H7 (cell line): ENCODE results near the gene RET. TPM values are rescaled to one million over a fixed set of nuclear protein-coding genes. Genes with fewer than 3 reads are reported as not detected.

ENCODE experiments used
- DNase-seq: peaks from one replicate; pipeline ENCODE4 v3.0.0; 2012
- H3K27me3 ChIP-seq: 2 replicates; pipeline ENCODE4 v1.6.0; 2011; ENCODE audit warnings: mild to moderate bottlenecking, low read length; ENCODE audit not compliant: control insufficient read depth, insufficient read depth
- H3K36me3 ChIP-seq: replicated peaks from 2 replicates; pipeline ENCODE4 v1.5.1; 2011; ENCODE audit warnings: low read length; ENCODE audit not compliant: control insufficient read depth, insufficient read depth
- H3K4me3 ChIP-seq: 2 replicates; pipeline ENCODE4 v1.5.1; 2011; ENCODE audit warnings: low read depth, mild to moderate bottlenecking, control low read depth, low read length, moderate library complexity; ENCODE audit not compliant: insufficient read depth
- total RNA-seq: library from RNA; depleted of rRNA; stranded (reverse); fragments of >200 nt; shearing (Covaris generic); gene quantifications from 2 replicates; pipeline ENCODE4 v1.2.3, GENCODE V29; 2014

RET gene
- total RNA-seq, 1 experiment from 2014 or later, result 16.0 TPM

DNA sequence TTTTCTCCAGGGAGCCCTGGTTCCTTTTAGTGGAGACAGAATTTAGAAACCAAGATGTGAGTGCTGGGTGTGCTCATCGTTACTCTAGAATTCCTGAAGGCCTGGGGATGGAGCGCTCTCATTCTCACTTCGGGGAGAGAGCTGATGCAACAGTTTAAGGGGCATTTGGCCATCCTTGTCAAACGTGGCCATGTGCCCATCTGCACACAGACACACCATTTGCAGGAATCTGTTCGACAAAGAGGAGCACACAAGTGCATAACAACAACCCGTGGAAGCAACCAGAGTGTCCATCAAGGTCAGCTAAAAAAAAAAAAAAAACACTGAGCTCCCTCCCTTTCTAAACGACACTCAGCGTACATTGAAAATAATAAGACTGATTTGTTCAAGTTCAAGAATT lies 23.0 kb upstream of the RET start:
- no peak overlapping the region for H3K4me3 ChIP-seq
- DNase-seq, result no peak
- H3K36me3 ChIP-seq, result no peaks in the 10 kb centered on the region
- H3K27me3 ChIP-seq, result no peaks in the 10 kb centered on the region

DNA sequence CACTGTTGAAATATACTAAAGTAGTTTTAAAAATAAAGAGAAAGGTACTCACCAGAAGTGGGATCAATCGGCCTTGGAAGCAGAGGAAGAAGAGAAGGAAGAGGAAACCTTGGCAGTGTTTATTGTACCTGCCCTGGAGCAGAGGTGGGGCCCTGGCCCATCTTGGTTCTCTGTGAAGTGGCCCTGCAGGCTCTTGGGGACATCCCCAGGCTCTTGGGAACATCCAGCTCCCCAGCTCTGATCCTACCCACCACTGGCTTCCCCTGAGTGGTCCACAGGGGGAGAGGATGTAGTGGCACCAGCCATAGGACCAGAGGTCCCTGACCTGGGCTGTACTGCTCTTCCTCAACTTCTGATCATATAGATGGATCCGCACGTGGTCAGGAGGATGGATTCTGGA lies 22.3 kb upstream of the RET start:
- DNase-seq, result no peak
- no peaks in the 10 kb centered on the region for H3K27me3 ChIP-seq
- no peak overlapping the region for H3K4me3 ChIP-seq
- no peaks in the 10 kb centered on the region for H3K36me3 ChIP-seq

DNA sequence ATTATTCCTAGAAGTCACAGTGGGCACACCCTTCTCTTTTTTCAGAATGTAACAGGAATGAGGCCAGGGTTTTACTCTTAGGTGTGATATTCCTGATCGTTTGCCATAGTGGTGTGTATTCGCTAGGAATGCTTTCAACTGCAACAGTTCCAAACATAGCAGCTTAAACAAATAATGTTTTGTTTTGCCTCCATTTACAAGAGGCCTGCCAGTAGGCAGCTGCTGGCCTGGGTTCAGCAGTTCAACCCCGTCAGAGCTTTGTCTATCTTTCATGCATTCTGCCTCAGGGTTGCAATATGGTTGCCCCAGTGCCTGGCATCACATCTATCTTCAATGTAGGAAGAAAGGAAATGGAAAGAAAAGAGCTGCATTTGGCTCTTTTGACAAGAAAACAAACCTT lies 21.7 kb upstream of the RET start:
- no peaks in the 10 kb centered on the region for H3K36me3 ChIP-seq
- H3K27me3 ChIP-seq, result no peaks in the 10 kb centered on the region
- DNase-seq, result no peak
- H3K4me3 ChIP-seq, result no peak overlapping the region

DNA sequence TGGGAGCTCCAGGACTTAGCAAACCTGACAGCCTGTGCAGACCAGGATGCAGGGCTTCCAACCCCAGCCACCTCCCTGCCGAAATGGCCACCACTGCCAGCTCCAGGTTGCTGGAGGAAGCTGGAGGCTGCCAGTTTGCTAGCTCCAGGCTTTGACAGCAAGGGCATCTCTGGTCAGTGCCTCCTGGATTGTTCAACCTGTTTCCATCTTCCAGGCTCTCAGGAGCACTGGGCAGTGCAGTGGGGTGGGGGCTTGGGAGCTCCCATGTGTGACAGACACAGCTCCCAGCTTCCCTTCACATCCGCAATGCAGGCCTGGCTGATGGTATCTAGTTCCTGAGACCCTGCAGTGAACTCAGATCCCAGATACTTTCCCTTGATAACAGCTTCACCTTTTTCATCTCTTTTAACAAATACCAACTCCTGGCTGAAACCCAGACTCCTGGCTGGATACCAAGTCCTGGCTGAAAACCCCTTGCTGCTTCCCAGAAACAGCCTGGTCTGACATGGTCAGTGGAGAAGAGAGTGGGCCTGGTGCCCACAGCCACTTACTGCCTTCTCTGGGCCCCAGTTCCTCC lies 20.8 kb upstream of the RET start:
- no peaks in the 10 kb centered on the region for H3K36me3 ChIP-seq
- no peak overlapping the region for H3K4me3 ChIP-seq
- DNase-seq, result no peak
- no peaks in the 10 kb centered on the region for H3K27me3 ChIP-seq

DNA sequence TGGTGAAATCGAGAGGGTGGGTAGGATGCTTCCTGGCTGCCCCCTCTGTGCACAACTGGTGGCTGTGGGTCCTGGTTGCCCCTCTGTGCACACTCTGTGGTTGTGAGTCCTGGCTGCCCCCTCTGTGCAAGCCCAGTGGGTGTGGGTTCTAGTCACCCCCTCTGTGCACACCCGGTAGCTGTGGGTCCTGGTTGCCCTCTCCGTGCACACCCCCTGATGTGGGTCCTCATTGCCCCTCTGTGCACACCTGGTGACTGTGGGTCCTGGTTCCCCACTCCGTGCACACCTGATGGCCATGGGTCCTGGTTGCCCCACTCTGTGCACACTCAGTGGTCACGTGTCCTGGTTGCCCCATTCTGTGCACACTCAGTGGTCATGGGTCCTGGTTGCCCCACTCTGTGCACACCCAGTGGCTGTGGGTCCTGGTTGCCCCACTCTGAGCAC lies 20.3 kb upstream of the RET start:
- H3K4me3 ChIP-seq, result no peak overlapping the region
- no peaks in the 10 kb centered on the region for H3K36me3 ChIP-seq
- DNase-seq, result no peak
- H3K27me3 ChIP-seq, result no peaks in the 10 kb centered on the region

DNA sequence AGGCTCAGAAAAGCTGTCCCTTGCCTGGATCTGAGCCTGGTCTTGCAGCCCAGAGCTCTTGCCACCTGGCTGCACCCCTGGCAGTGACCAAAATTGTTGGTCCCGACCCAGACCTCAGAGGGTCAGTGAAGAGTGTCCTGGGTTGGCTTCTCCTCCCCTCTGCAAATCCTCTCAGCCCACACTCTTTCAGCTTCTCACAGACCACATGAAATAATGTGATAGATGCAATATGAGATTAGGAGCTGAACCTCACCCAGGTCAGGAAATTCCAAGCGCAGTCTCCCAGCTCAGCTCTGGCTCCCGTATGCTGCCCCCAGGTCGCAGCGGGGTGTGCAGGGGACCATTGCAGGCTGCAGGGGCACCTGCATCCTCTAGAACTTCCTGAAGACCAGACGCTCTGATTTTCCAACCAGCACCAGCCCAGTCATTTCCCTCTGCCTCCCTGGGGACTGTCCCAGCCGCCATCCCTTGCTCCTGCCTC lies 19.6 kb upstream of the RET start:
- no peaks in the 10 kb centered on the region for H3K36me3 ChIP-seq
- no peak for DNase-seq
- no peak overlapping the region for H3K4me3 ChIP-seq
- H3K27me3 ChIP-seq, result no peaks in the 10 kb centered on the region

DNA sequence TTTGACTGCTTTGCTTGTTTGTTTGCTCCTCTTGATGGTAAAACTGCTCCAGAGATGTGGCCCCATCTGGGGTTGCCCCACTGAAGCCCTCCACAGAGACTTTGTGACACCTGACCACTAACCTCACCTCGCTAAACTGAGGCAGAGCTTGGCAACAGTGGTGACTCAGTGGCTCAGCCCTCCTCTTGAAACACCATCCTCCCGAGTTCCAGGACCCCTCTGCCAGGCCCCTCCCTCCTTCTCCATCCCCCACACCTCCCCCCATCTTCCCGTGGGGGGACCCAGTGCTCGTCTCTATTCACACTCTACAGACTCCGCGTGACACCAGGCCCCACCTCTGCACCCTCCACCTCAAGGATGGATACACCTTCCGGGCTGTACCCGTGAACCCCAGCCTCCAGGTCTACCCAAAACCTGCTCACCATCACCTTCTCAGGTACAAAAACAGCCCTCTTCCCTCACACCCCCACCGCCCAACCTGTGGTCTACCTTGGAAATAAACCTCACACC lies 19.0 kb upstream of the RET start:
- H3K36me3 ChIP-seq, result no peaks in the 10 kb centered on the region
- DNase-seq, result no peak
- no peaks in the 10 kb centered on the region for H3K27me3 ChIP-seq
- no peak overlapping the region for H3K4me3 ChIP-seq

DNA sequence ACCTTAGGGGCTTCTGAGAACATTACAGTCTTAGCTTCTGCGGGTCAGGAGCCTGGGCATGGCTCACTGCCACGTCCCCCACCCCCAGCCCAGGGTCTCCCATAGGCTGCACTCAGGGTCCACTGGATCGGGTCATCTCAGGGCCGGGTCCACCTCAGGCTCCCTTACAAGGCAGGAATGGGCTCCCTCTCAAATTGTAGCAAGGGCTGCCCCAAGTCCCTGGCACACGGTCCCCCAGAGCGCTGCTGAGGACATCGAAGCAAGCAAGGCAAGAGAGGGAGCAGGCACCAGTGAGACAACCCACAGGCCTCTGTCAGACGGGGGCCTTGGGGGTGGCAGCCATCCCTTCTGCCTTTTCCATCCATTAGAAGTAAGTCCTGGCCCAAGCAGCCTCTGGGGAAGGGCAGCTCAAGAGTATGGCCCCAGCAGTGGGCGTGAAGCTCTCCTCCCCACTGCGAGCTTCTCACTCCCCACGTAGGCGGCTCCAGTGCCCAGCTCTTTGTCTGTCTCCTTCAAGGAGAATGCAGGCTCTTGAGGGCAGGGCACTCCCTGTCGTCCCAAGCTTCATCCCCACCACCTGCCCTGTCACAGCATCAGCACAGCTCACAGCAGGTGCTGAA lies 18.0 kb upstream of the RET start:
- no peak for DNase-seq
- H3K4me3 ChIP-seq, result no peak overlapping the region
- H3K36me3 ChIP-seq, result no peaks in the 10 kb centered on the region
- no peaks in the 10 kb centered on the region for H3K27me3 ChIP-seq

DNA sequence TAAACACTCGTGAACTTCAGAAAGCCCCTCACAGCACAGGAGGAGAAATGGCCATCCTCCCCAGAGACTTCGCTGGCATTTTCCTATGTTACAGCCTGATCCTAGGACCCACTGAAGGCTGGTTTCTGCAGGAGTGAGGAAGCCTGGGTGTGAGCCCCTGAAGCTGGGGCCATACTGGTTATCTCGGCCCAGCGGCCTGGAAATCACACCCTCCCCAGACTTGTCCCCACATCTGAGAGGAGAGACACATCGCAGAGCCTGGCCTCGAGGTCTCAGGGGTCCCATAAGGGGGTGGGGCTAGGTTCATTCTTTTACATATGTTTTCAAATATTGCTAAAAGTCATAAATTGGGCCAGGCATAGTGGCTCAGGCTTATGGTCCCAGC lies 17.5 kb upstream of the RET start:
- no peak overlapping the region for H3K4me3 ChIP-seq
- H3K27me3 ChIP-seq, result no peaks in the 10 kb centered on the region
- H3K36me3 ChIP-seq, result no peaks in the 10 kb centered on the region
- DNase-seq, result no peak

DNA sequence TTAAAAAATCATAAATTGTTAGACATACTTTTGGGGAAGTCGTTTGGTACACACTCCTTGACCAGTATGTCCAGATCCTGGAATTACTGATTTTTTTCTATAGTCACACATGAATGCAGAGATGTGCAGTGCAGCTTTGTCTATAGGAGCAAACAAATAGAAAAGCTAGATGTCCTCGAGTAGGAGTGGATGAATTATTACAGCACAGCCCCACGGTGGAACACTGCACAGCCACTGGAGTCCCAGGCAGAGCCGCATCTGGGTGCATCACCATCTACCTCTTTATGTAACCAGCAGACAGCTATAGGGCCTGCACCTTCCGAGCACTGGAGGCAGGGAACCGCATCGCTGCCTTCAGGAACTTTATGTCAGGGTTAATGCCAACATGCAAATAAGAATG lies 17.0 kb upstream of the RET start:
- no peaks in the 10 kb centered on the region for H3K36me3 ChIP-seq
- H3K27me3 ChIP-seq, result no peaks in the 10 kb centered on the region
- DNase-seq, result no peak
- H3K4me3 ChIP-seq, result no peak overlapping the region

DNA sequence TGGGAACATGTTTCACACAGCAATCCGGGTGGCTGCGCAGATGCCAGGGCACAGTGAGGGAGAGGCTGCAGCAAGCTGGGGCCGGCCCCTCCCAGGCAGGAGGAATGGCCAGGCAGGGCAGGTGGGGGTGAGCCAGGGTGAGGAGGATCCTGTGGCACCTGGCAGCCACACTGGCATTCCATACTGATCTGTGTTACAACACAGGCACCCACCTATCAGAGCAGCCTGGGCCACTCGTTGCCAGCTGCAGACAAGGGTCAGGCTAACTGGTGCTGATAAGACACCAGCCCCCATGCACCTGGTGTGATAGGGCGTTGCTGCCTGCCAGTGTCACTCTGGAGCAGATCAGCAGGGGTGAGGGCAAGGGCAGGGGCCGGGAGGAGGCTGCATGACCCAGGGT lies 16.6 kb upstream of the RET start:
- H3K27me3 ChIP-seq, result no peaks in the 10 kb centered on the region
- no peak for DNase-seq
- H3K4me3 ChIP-seq, result no peak overlapping the region
- no peaks in the 10 kb centered on the region for H3K36me3 ChIP-seq

DNA sequence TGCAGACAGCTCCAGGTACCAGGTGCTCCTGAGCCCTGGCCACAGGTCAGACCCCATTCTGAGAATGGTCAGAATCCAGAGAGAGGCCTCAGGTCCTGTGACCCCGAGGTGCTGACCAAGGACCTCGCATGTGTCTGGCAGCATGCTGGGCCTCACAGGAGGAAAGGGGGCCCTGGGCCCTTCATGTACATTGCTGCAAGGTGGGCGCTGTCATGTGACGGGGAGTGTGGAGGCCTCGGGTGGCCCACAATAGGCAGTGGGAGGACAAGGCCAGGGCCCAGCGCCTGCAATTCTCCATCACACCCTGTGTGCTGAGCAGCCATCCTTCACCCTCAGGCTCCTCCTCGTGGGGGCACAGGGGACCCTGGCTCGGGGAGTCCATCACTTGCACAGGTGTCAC lies 15.5 kb upstream of the RET start:
- no peak for DNase-seq
- no peak overlapping the region for H3K4me3 ChIP-seq
- no peaks in the 10 kb centered on the region for H3K36me3 ChIP-seq
- H3K27me3 ChIP-seq, result no peaks in the 10 kb centered on the region

DNA sequence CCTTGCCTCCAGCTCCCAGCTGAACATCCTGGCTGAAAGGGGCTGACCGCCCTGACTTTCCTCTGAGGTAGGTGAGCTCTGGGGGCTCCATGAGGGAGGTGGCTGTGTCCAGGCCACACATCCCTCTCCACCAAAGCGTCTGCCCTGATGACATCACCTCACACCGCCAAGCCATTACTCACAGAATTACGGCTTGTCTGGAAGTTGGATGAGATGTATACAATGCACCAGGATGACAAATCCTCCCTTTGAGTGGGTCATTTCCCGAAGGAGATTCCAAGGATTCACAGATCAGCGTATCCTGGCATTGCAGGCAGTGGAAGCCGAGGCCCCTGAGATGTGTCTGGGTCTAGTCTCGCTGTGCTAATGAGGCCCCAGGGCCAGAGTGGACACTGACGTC lies 15.1 kb upstream of the RET start:
- no peaks in the 10 kb centered on the region for H3K36me3 ChIP-seq
- H3K4me3 ChIP-seq, result no peak overlapping the region
- no peak for DNase-seq
- H3K27me3 ChIP-seq, result no peaks in the 10 kb centered on the region

DNA sequence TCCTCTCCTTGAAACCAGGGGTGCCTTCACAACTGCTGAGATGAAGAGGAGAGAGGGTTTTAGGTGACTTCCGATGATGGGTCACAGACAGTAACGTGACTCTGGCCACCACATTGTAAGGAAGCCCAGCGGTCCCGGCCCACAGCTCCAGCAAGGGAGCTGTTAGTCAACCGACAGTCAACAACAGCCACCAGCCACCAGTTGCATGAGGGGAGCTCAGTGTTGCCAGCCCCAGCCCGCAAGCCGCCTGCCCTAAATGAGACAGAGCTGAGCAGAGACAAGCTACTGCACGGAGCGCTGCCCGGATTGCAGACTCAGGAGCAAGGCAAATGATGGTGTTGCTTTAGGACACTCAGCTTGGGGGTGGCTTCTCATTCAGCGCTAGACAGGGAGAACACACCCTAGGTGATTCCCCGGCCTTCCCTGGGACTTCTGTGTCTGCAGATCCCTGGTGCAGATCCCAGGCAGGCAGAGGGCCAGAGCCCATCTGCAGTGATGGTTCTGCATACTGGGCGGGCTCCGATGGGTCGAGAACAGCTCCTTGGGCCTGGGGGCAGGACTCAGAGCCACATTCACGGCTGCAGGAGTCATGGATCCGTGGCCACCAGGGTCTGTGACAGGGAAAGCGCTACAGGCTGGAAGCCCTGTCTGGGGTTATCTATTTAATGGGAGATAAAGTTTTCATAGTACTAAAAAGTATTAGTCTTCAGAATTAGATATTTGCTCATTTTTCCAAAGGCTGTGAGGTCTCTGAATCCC lies 14.3 kb upstream of the RET start:
- Histone ChIP-seq H3K27me3 (no peaks in the 10 kb centered on the region), H3K4me3 (no peak overlapping the region), H3K36me3 (no peaks in the 10 kb centered on the region)
- no peak for DNase-seq
